Fibroblast of the aortic adventitia (primary cell): ENCODE measurements around the gene NPTX2. TPM values are rescaled to one million over a fixed set of nuclear protein-coding genes. Genes with fewer than 3 reads are reported as not detected.

Experiments
- DNase-seq: peaks from one replicate; pipeline ENCODE4 v3.0.0-alpha.2; 2010; ENCODE audit warnings: low read depth
- H3K4me3 ChIP-seq: 2 replicates; pipeline ENCODE4 v1.5.1; 2011; ENCODE audit warnings: low read depth, mild to moderate bottlenecking, control low read depth, low read length, moderate library complexity
- CTCF ChIP-seq: IDR thresholded peaks from 2 replicates; pipeline ENCODE4 v1.5.1; 2011; ENCODE audit warnings: mild to moderate bottlenecking, low read length, control low read depth, inconsistent platforms; ENCODE audit not compliant: insufficient read depth
- total RNA-seq: library from RNA; depleted of rRNA; stranded (reverse); fragments of >200 nt; gene quantifications from 2 replicates; pipeline ENCODE4 v1.2.3, GENCODE V29; 2012; ENCODE audit warnings: low replicate concordance

Gene NPTX2
- total RNA-seq, 1 donor: 2.5 TPM

- H3K4me3 ChIP-seq: no peak overlapping the region
- DNase-seq: no peak
- TF ChIP-seq CTCF: no peak
Measured at GRCh38 chr7:98659756-98660155, 42.7 kb downstream of the NPTX2 start.

- H3K4me3 ChIP-seq: no peak overlapping the region
- DNase-seq: no peak
- TF ChIP-seq CTCF: no peak
Measured at GRCh38 chr7:98661607-98662006, 44.5 kb downstream of the NPTX2 start.

GRCh38 chr7:98662289-98662688 lies 45.2 kb downstream of the NPTX2 start:
- DNase-seq: no peak
- no peak for TF ChIP-seq CTCF
- H3K4me3 ChIP-seq: no peak overlapping the region

DNA sequence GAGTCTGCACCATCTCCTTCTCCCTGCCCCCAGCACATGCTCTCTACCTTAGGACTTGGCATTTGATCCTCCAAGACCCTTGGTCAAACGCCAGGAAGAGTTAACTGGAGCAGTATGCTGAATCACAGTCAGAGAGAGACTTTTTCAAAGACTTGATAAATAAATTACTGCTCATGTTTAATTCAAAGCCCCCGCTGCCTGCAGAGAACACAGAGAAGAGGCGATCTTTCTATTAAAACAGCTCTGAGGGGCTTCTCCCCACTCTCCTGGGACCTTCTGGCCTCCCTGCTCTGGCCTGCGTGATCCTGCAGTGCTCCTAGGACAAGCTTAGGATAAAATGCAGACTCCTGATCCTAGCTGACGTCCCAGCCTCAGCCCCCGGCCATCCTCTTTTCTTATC lies 47.8 kb downstream of the NPTX2 start:
- H3K4me3 ChIP-seq: no peak overlapping the region
- no peak for DNase-seq
- TF ChIP-seq CTCF: no peak

DNA sequence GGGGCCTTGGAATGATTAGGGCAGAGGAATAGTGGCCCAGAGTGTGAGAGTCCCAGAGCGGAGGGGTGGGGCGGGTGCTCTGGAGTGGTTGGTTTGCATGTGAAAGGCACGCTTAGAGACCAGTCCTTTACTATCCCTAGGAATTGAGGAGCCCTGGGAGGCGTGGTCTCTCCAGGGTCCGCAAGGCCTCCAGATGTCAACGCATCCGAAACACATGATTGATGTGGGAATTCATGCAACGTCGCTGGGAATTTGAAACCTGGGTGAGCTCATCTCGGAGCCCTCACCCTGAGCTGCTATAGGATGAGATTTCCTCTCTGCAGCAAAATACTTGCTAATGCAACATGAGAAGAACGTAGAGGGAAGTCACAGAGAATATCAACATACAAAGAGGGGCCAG lies 51.2 kb downstream of the NPTX2 start:
- DNase-seq: no peak
- no peak overlapping the region for H3K4me3 ChIP-seq
- no peak for TF ChIP-seq CTCF

- H3K4me3 ChIP-seq: no peak overlapping the region
- no peak for DNase-seq
- no peak for TF ChIP-seq CTCF
Measured at GRCh38 chr7:98669329-98670000, 52.4 kb downstream of the NPTX2 start.

- no peak for TF ChIP-seq CTCF
- no peak overlapping the region for H3K4me3 ChIP-seq
- no peak for DNase-seq
Measured at GRCh38 chr7:98670186-98670585, 53.1 kb downstream of the NPTX2 start.
